ENCODE data around the gene RYR3. TPM values are rescaled to one million over a fixed set of nuclear protein-coding genes. Genes with fewer than 3 reads are reported as not detected.

Gene RYR3
- total and polyA plus RNA-seq, 2 donors (not counting 1 experiment from before 2014, with no cell fraction given), result not detected

DNA sequence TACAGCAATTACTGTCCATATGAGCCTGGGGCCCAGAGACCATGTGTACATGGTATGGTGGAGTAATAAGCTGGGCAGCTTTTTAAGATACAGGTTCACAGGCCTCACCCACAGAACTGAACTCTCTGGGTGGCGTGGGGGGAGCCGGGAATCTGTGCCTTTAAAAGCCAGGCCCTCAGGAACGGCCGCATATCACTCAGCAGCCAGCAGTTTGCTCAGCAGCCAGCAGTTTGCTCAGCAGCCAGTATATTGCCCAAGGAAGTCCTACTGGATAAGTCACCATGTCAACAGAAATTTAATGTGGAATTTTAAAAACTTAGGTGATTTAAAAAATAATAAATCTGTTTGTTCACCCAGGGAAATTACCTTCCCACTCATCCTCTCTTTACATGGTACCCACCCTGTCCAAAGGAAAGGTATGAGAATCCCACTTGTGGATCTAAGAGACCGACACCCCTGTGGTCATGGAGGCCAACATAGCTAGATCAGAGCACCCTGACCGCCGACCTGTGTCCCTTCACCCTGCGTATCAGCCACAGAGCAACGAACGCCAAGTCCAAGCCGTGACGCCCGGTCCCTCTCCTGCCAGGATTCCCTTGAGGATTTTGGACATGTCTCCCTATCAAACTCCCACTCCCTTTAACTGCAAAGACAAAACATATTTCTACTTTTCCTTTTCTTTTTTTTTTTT, 561.8 kb downstream of the RYR3 start:
- no peak for DNase-seq
- H3K4me3 Mint-ChIP-seq, result no peak overlapping the region
- ChIA-PET POLR2A (no interaction called here), CTCF (interaction anchor here (1.4 kb wide), 1 partner anchor 172 kb away, joined by 3 read pairs; no protein-coding TSS in a partner anchor)
- no peak for TF ChIP-seq EZH2 (IDR thresholded peaks at IDR 0.05; ENCODE audit: borderline replicate concordance, insufficient read depth, low read depth, low read length, poor library complexity, severe bottlenecking)
- TF ChIP-seq CTCF (IDR thresholded peaks at IDR 0.05), result no peak
- no peak overlapping the region for H3K27ac Mint-ChIP-seq
- no peaks in the 10 kb centered on the region for H3K4me1 ChIP-seq (ENCODE audit: control insufficient read depth in 2 of 2, insufficient read depth in 2 of 2, low read length in 2 of 2)
- no peak overlapping the region for H3K4me3 ChIP-seq (ENCODE audit: control extremely low read depth in 1 of 5, extremely low read depth in 1 of 5, insufficient read depth in 1 of 5, low read depth in 2 of 5, low read length in 4 of 5)
- H4K20me1 ChIP-seq (ENCODE audit: control insufficient read depth, insufficient read depth, low read length, poor library complexity, severe bottlenecking), result no peaks in the 10 kb centered on the region
- H3K4me1 Mint-ChIP-seq, result peaks cover 3% of the 10 kb centered on the region
- H3K27ac ChIP-seq (ENCODE audit: low read length in 2 of 2), result no peak overlapping the region
- H3K79me2 ChIP-seq (ENCODE audit: control insufficient read depth, insufficient read depth, low read length), result no peaks in the 10 kb centered on the region
- no peaks in the 10 kb centered on the region for H3K9me3 ChIP-seq (ENCODE audit: control extremely low read depth in 1 of 3, control insufficient read depth in 2 of 3, insufficient read depth in 1 of 3, low read length in 2 of 3)
- no peaks in the 10 kb centered on the region for H3K9me3 Mint-ChIP-seq (ENCODE audit: insufficient read depth)
- no peaks in the 10 kb centered on the region for H3K36me3 ChIP-seq (replicated peaks in 1 of 2; ENCODE audit: control extremely low read depth in 1 of 2, control insufficient read depth in 1 of 2, extremely low read depth in 1 of 2, insufficient read depth in 2 of 2, low read length in 1 of 2)
- H2AFZ ChIP-seq (ENCODE audit: insufficient read depth, low read depth, low read length, poor library complexity, severe bottlenecking), result no peak overlapping the region
- H3K4me2 ChIP-seq (replicated peaks; ENCODE audit: low read depth, low read length, poor library complexity, severe bottlenecking), result no peak overlapping the region
- no peak overlapping the region for H3K9ac ChIP-seq (ENCODE audit: low read length)
- no peak for ATAC-seq (ENCODE audit: low read depth)
- intact Hi-C loops (cut with micrococcal nuclease), result no loop called here
- WGBS (ENCODE audit: insufficient coverage), result 98% methylated on average over 12 of the region's 13 CpGs
- H3K27me3 ChIP-seq (replicated peaks in 1 of 4; ENCODE audit: control extremely low read depth in 1 of 4, control insufficient read depth in 3 of 4, insufficient read depth in 4 of 4, low read length in 3 of 4), result no peaks in the 10 kb centered on the region
- H3K27me3 Mint-ChIP-seq, result no peaks in the 10 kb centered on the region

- Histone ChIP-seq H4K20me1 (ENCODE audit: control insufficient read depth, insufficient read depth, low read length, poor library complexity, severe bottlenecking) (no peaks in the 10 kb centered on the region), H3K4me2 (replicated peaks; ENCODE audit: low read depth, low read length, poor library complexity, severe bottlenecking) (no peak overlapping the region), H3K27me3 (replicated peaks in 1 of 4; ENCODE audit: control extremely low read depth in 1 of 4, control insufficient read depth in 3 of 4, insufficient read depth in 4 of 4, low read length in 3 of 4) (no peaks in the 10 kb centered on the region), H3K79me2 (ENCODE audit: control insufficient read depth, insufficient read depth, low read length) (no peaks in the 10 kb centered on the region), H3K9ac (ENCODE audit: low read length) (no peak overlapping the region), H3K27ac (ENCODE audit: low read length in 2 of 2) (no peak overlapping the region), H2AFZ (ENCODE audit: insufficient read depth, low read depth, low read length, poor library complexity, severe bottlenecking) (no peak overlapping the region), H3K9me3 (ENCODE audit: control extremely low read depth in 1 of 3, control insufficient read depth in 2 of 3, insufficient read depth in 1 of 3, low read length in 2 of 3) (no peaks in the 10 kb centered on the region), H3K36me3 (replicated peaks in 1 of 2; ENCODE audit: control extremely low read depth in 1 of 2, control insufficient read depth in 1 of 2, extremely low read depth in 1 of 2, insufficient read depth in 2 of 2, low read length in 1 of 2) (no peaks in the 10 kb centered on the region), H3K4me3 (ENCODE audit: control extremely low read depth in 1 of 5, extremely low read depth in 1 of 5, insufficient read depth in 1 of 5, low read depth in 2 of 5, low read length in 4 of 5) (no peak overlapping the region), H3K4me1 (ENCODE audit: control insufficient read depth in 2 of 2, insufficient read depth in 2 of 2, low read length in 2 of 2) (no peaks in the 10 kb centered on the region)
- ChIA-PET CTCF (no interaction called here), POLR2A (no interaction called here)
- ATAC-seq (ENCODE audit: low read depth) (no peak), DNase-seq (no peak)
- intact Hi-C loops (cut with micrococcal nuclease), result no loop called here
- 100% methylated on average over 1 of the region's 2 CpGs for WGBS (ENCODE audit: insufficient coverage)
- H3K27me3 Mint-ChIP-seq, result no peaks in the 10 kb centered on the region
- no peak overlapping the region for H3K27ac Mint-ChIP-seq
- H3K4me3 Mint-ChIP-seq, result no peak overlapping the region
- no peaks in the 10 kb centered on the region for H3K9me3 Mint-ChIP-seq (ENCODE audit: insufficient read depth)
- peaks cover 3% of the 10 kb centered on the region for H3K4me1 Mint-ChIP-seq
- TF ChIP-seq CTCF (IDR thresholded peaks at IDR 0.05) (no peak), EZH2 (IDR thresholded peaks at IDR 0.05; ENCODE audit: borderline replicate concordance, insufficient read depth, low read depth, low read length, poor library complexity, severe bottlenecking) (no peak)
Observed at GRCh38 chr15:33874156-33874555, 563.4 kb downstream of the RYR3 start.
